ENCODE measurements around the gene CEP70.
"Not testable (repeated sequence)": the region's sequence is repeated elsewhere in the genome, so short reads cannot be mapped to it uniquely, and the experiment has no call there.

Gene CEP70

DNA sequence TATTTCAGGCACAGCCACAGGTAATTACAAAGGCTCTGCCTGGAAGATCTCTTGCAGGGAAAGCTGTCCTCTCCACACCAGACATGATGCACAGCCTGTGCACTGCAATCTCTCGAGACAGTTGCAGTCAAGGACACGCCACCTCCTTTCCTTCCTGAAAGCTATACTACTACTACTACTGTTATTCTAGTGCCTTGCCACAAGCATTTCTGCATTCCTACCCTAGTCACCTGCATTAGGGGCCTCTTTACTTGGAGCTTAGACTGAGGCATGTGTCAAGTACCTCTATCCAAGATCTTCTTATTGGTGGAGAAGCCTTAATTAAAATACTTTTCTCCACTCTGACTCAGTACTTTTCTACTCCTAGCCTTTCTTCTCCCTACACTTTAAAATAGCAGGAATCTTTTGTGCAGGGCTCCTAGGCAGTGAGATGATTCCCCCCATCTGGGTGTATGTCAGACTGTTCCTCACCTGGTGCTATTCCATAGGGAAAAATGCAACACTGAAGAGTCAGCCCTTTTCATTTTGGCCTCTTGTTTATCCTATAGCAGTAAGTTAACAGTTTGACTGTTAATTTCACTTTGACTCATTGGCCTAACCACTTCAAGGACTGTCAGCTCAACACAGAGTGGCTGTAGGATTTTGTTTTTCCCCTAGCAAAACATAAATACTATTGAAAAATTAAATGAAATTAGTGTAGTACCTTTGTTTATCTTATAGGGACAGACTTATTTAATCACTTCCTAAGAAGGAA, 80.8 kb downstream of the CEP70 start:
- DNase-seq (ENCODE audit: low spot score), result no peak

DNA sequence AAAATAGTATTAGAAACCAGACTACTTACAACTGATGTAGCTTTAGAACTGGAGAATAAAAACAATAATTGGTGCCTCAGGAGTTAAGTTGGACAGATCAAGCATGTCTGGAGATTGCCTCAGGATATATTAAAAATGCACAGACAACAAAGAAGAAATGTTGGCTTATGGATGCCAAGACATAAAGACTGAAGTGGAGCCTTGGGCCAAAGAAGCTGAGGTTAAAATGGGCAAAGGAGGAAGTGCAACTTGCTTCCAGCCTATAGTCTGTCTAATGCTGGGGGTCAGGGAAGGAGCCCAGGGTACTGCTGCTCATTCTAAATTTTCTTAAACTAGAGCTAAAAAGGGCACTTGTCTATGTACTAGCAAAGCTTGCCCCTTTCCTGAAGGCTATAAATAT, 82.1 kb downstream of the CEP70 start:
- DNase-seq (ENCODE audit: low spot score), result no peak

DNA sequence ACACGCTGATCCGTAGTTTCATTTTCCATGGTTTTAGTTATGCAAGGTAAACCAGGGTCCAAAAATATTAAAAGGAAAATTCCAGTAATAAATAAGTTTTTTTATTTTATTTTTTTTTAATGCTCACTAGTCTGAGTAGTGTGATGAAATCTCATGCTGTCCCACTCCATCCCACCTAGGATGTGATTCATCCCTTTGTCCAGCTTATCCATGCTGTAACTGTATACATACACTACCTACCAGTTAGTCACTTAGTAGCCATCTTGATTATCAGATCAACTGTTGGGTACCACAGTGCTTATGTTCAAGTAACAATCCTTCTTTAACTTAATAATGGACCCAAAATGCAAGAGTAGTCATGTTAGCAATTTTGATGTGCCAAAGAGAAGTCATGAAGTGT, 84.5 kb downstream of the CEP70 start:
- DNase-seq (ENCODE audit: low spot score), result no peak

DNA sequence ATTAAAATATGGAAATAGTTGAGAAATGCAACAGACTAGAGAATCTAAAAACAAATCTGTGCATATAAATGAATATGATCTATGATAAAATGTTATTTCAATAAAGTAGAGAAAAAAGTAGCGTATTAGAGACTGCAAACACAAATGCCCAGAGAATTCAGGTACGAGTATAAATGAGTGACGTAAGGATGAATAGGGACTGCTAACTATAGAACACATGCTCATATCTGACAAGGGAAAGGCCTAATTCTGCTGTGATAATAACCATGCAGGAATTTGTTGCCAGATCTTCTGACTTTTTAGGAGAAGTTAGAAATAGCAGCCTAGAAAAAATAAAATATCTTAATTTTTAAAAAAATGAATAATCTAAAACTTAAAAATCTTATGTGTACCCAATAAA, 86.5 kb downstream of the CEP70 start:
- DNase-seq (ENCODE audit: low spot score), result no peak

DNA sequence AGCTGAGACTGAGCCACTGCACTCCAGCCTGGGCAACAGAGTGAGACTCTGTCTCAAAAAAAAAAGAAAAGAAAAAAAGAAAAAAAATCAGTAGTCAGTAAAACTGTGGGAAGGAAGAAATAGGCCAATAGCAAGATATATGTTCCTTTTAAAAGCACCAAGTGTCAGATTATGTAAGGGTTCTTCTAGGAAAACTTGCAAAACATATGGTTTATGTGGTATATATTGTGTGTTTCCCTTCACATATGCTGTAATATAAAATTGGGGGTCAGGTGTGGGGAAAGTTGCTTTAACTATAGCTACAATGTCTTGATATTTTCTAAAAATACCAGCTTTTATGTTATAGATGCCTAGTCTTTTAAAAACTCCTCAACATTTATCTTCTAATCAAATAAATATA, 95.1 kb downstream of the CEP70 start:
- DNase-seq (ENCODE audit: low spot score), result no peak

DNA sequence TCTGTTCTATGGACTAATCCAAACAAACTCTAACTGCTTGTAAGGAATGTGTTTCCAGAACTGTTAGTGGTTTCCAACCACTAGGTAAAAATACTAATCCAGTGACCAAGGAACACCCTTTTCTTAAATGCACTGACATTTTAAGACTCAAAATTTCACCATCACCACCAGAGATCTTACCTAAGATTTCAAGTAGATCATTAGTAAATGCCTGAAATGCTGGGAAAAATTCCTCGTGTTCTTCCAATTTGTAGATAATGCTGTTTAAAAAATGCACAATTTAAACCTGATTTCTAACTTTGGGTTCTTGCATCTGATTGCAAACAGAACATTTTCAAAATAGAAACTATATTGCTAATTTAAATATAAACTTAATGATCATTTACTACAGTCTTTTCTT, 96.2 kb downstream of the CEP70 start:
- no peak for DNase-seq (ENCODE audit: low spot score)

DNA sequence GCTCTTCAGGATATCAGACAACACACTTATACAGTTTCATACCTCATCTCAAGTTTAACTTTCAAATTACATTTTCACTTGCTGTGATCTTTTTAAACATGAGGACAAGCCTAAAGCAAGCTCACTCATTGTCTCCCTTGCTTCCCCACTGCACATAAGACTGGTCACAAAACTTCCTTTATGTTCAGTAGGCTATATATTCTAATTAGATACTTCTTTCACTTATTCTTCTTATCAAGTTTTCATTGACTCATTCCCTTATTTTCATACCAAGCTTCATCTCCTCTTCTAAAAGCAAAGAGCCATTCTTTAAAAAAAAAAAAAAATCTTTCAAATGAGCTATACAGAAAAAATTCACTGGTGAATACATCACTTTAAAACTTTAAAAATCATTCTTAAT, 97.0 kb downstream of the CEP70 start:
- DNase-seq (ENCODE audit: low spot score), result no peak

DNA sequence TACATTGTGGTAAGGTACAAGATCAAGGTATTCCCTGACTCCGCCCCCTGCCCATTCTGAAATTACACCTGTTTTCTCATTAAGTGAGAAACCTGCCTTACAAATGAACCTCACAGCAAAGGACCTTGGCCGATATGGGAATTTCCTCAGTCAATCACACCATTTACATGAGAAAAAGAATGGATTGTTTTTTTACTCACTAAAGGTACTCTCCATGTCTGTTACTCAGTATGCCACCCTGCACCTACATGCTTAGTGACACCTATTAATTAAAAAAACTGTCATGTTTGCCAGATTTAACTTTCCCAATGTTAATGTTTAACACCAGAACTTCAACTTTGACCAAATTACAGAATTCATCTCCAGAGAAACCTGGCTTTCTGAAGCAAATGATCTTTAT, 97.6 kb downstream of the CEP70 start:
- DNase-seq (ENCODE audit: low spot score), result no peak

DNA sequence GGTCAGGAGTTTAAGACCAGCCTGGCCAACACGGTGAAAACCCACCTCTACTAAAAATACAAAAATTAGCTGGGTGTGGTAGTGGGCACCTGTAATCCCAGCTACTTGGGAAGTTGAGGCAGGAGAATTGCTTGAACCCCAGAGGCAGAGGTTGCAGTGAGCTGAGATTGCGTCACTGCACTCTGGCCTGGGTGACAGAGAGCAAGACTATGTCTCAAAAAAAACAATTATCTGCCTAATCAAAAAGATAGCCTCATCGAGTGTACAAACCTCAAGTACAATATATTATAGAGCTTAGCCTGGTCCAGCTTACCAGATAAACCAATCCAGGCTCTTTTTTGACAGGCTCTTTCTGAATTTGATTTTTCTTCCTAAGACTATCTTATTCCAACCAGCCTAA, 98.4 kb downstream of the CEP70 start:
- DNase-seq (ENCODE audit: low spot score), result not testable (repeated sequence)

DNA sequence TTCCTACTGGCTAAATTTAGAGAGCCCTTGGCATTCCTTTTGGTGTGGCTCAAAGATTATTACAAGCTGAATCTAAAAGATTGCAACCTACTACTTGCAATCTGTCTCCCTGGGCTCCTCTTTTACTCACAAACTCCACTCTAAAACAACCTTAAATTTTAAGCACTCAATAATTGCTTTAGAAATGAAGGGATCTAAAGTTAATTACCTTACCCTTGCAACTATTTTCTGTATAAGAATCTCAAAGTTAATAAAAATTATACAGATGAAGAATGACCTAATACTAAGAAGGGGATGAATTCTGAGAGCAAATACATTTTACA, 99.5 kb downstream of the CEP70 start:
- DNase-seq (ENCODE audit: low spot score), result no peak

DNA sequence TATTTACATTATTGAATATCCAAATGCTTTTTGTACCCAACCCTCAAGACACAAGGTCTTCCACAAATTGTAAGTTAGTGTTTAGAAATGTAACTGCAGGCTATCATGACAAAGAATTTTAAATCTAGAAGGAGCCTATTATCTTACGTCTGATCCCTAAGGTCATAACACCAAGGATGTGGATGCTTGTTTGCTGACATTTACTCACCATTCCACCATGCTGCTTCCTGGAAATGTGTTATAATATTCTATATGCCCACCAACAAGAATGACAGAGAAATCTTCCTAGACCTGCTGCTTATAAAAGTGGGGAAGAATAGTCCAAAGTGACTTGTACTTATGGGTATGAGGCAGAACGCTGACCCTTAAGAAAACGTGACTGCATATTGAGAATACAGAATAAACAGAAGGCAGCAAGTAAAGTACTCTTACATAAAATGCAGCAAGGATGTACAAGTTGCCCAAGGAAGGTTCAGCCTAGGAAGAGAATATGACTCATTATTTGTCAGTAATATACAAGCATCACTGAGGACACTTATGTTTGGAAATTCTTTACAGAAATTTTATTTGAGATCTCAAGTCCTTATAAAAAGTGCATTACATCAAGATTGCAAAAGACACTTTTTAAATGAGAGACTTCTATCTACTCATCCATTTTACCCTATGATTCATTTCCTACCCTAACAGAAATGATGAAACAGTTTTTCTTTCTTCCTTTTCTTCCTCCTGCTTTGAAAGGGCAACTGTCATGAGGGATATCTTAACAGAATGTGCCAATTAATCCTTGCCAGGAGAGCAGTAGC, 100.1 kb downstream of the CEP70 start:
- peak; percentile 6 for DNase-seq (ENCODE audit: low spot score)

DNA sequence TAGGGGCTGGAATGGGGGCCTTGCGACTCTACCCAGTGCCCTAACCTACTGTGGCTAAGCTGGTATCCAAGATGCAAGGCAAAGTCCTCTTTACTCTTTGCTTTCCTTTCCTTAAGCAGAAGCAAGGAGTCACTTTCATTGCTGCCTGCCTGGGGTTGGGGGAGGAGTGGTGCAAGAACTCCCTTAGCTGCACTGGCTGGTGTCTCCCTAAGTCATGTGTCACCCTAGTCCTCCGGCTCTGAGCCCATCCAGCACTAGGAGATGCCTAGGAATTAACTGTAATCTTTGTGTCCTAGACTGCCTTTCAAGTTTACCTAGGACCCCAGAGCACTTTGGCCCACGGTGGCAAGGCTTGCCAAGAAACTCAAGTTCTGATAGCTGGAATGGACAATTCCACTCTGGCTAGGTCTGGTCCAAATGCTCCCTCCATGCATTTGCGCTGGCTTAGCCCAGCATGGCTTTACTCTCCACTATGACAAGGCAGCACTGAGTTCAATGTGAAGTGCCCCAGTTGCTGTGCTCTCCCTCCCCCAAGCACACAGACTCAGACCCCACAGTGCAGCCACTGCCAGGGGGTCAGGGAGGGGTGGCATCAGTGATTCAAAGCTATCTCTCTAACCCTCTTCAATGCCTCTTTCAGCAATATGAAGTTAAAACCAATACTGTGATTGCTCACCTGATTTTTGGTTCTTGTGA, 100.9 kb downstream of the CEP70 start:
- DNase-seq (ENCODE audit: low spot score), result no peak

DNA sequence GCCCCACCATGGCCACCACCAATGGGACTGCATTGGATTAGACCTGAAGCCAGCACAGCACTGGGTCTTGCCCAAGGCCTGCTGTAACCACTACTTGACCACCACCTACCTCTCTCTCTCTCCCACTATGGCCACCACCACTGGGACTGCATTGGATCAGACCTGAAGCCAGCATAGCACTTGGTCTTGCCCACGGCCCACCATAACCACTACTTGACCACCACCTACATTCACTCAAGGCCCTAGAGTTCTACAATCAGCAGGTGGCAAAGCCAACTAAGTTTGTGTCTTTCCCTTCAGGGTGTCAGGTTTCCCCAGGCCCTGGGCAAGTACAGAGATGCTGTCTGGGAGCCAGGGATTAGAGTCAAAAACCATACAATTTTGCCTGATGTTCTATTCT, 102.1 kb downstream of the CEP70 start:
- no peak for DNase-seq (ENCODE audit: low spot score)

DNA sequence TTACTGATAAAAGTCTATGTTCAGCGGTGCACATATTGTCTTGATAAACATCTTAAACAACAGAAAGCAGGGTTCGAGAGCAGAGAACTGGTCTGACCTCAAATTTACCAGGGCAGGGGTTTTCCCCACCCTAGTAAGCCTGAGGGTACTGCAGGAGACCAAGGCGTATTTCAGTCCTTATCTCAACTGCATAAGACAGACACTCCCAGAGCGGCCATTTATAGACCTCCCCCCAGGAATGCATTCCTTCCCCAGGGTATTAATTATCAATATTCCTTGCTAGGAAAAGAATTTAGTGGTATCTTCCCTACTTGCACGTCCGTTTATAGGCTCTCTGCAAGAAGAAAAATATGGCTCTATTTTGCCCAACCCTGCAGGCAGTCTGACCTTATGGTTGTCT, 107.5 kb downstream of the CEP70 start:
- not testable (repeated sequence) for DNase-seq (ENCODE audit: low spot score)

DNA sequence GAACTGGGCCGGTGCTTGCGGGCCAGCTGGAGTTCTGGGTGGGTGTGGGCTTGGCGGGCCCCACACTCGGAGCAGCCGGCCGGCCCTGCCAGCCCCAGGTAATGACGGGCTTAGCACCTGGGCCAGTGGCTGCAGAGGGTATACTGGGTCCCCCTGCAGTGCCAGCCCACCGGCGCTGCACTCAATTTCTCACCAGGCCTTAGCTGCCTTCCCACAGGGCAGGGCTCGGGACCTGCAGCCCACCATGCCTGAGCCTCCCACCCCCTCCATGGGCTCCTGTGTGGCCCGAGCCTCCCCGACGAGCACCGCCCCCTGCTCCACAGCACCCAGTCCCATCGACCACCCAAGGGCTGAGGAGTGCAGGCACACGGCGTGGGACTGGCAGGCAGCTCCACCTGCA, 109.4 kb downstream of the CEP70 start:
- DNase-seq (ENCODE audit: low spot score), result not testable (repeated sequence)

DNA sequence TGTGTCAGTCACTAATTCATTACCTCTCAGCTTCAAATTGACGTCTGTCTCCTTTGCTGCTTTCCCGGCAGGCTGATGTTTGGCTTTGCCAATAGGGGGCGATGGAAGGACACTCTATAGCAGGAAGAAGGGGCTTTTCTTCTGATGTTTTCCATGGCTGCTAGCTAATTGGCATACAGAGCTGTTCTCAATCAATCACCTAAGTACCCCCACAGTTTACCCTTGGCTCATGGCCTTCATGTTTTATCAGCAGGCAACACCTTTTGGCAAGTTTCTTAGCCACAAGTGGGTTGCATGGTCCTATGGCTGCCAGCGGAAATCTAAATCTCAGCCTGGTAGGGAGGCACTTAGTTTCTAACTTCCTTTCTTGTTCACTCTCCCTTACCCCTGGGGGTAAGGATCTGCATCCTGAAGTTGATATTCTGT, 114.6 kb downstream of the CEP70 start:
- DNase-seq (ENCODE audit: low spot score), result peak; percentile 50

DNA sequence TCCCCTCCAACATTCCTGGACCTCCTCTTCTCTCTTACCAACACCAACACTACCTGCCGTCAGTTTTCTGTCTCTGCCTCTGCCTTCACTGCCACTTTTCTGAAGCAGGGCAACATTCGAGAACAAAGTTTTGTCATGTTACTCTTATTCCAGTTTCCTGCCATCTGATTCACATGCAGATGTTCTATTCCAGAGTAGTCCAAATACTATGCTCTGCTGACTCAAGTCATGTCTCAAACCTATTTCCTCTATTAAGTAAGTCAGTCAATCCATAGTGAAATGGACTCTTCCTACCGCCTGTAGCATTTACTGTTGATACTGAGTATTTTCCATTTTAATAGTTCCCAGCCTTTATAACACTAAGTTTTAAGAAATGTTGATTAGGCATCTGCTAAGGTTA, 116.3 kb downstream of the CEP70 start:
- DNase-seq (ENCODE audit: low spot score), result no peak

DNA sequence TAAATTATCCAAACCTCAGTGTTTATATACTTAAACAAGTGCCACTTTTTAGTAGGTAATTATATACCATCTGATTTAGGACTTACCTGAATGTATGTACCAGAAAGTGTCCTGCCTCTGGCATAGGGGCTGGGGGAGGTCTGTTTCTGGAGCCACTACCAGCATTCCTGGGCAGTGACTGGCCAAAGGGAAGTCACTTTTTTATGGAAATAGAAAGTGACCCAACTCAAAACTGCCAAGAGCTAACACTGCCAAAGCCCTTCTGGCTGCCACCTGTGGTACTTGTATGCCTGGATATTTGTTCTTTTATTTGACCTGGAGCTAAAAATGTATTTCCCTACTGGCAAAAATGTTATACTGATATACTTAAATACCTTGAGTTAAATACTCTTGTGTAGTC, 116.9 kb downstream of the CEP70 start:
- DNase-seq (ENCODE audit: low spot score), result no peak

DNA sequence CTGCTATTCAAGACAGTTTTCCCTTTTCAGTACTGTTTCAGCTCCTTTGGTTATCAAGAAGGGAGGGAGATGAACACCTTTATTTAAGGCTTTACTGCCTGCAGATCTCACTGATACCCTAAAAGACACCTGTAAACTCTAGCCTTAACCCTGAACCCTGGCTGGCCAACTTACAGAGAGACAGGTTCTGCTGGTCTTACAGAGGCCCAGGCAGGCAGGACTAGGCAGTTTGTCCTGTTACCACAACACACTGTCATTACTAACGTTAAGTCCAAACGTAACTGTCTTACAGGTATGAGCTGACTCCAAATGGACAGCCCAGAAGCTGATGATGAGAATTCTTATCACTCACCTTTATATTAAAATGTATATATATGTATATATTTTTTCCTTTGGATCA, 117.5 kb downstream of the CEP70 start:
- no peak for DNase-seq (ENCODE audit: low spot score)

DNA sequence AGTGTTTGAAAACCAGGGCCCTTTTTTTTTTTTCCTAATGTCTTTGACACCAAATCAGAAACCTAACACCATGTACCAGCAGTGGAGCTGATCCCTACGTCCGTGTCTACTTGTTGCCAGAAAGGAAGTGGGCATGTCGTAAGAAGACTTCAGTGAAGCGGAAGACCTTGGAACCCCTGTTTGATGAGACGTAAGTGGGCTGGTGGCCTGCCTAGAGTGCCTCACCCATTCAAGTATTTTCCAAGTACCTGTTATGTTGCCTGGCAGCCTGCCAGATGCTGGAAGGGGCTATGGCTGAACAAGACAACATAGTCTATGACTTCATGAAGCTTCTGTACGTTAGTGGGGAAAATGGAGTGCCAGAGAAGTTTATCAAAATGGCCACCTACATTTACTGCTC, 119.9 kb downstream of the CEP70 start:
- no peak for DNase-seq (ENCODE audit: low spot score)

DNA sequence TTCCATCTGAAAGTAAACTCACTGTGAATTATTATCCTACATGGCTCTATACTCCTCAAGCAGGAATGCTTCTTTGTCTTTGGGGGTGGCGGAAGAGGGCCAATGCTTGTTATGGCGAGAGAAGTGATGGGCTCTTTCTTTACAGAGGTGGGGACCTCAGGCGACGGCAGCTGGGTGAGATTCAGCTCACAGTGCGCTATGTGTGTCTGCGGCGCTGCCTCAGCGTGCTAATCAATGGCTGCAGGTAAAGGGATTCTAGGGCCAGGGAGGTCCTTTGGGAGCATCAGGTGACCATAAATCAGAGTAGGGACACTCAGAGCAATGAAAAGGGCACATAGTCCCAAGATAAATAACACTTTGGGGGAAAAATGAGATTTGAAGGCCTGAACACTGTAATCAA, 120.7 kb downstream of the CEP70 start:
- DNase-seq (ENCODE audit: low spot score), result no peak

DNA sequence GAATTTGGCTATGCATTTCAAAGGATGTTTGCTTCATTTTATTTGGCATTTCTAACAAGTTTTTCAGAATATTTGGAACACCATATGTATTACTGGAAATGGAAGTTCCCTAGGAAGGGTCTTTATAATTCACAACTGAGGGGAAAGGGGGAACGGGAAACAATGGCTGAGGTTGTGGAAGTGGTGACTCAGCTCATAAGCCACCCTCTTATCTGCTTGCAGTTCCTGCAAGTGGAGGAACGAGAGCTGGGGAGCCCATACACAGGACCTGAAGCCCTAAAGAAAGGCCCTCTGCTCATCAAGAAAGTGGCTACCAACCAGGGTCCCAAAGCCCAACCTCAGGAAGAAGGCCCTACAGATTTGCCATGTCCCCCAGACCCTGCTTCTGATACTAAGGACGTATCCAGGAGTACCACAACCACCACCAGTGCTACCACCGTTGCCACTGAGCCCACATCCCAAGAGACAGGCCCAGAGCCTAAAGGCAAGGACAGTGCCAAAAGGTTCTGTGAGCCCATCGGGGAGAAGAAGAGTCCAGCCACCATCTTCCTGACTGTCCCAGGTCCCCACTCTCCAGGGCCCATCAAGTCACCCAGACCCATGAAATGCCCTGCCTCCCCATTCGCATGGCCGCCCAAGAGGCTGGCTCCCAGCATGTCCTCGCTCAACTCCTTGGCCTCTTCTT, 121.8 kb downstream of the CEP70 start:
- no peak for DNase-seq (ENCODE audit: low spot score)

DNA sequence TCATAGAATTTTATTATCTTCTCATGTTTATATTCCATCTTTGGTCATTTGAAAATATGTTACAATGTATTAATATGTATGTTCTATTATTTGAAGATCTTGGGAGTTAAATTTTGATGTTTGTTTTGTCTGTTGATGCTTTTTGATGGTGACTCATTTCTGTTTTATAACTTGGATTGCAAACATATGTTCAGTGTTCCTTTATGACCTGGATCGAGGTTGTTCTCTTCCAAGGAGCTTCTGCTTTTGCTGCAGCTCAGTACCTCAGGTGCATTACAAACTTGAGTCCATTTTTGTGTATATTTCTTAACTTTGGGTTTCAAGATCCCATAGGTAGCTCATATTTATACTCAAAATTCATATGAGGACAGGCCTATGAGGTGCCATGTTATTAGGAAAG, 122.6 kb downstream of the CEP70 start:
- DNase-seq (ENCODE audit: low spot score), result no peak
